Lower lobe of right lung (tissue), 2 donors: ENCODE measurements around the gene MYOZ3. TPM values are rescaled to one million over a fixed set of nuclear protein-coding genes. Genes with fewer than 3 reads are reported as not detected.
A peak's percentile ranks its signal among the peaks of the same experiment; 100 is the strongest.

Experiments used
- ATAC-seq, 2 donors: fragments of 200-7000 bp; cut with Tn5 transposase; one replicate each; pipeline ENCODE4 v1.9.1; 2020 to 2022; ENCODE audit warnings: mild to moderate bottlenecking in 2 of 2, moderate library complexity in 2 of 2
- DNase-seq: peaks from one replicate; pipeline ENCODE4 v3.0.0-alpha.2; 2020
- H3K27ac ChIP-seq: fragments of 200-600 bp; one replicate; pipeline ENCODE4 v1.8.0; 2022
- H3K27me3 ChIP-seq: fragments of 200-600 bp; one replicate; pipeline ENCODE4 v1.8.0; 2022; ENCODE audit warnings: low read depth
- H3K36me3 ChIP-seq: fragments of 200-600 bp; one replicate; pipeline ENCODE4 v1.8.0; 2022; ENCODE audit warnings: mild to moderate bottlenecking
- H3K4me1 ChIP-seq: fragments of 200-600 bp; one replicate; pipeline ENCODE4 v1.8.0; 2022
- H3K4me3 ChIP-seq: fragments of 200-600 bp; one replicate; pipeline ENCODE4 v1.8.0; 2022; ENCODE audit warnings: mild to moderate bottlenecking
- H3K9me3 ChIP-seq: fragments of 200-600 bp; one replicate; pipeline ENCODE4 v1.8.0; 2022
- intact Hi-C: fragments of 100-400 bp; cut with DNase I; formaldehyde crosslinking; loops from one replicate; pipeline ENCODE4 v1.11.0; 2022
- total RNA-seq: library from RNA; stranded (reverse); fragmentation: NEBNext Ultra II Directional; extraction: Animal tissue kit (Norgen Biotek cat#: 25700); gene quantifications from one replicate; pipeline ENCODE4 v1.2.1, GENCODE V29; 2021
- TF ChIP-seq, protein P1 (sequence below): fragments of 200-600 bp; IDR thresholded peaks from one replicate; pipeline ENCODE4 v1.8.0; 2022; ENCODE audit warnings: antibody characterized with exemption, mild to moderate bottlenecking
- donor health status: DM: no; HTN: yes; CAD: no; lungs with severe emphysema.

Gene MYOZ3
- total RNA-seq, 1 donor from 2014 or later: 0.92 TPM

- intact Hi-C loops: no loop called here
- Histone ChIP-seq H3K27ac (peak overlapping the region; percentile 31), H3K4me1 (peaks cover 79% of the 10 kb centered on the region)
These were observed 16.5 kb upstream of the MYOZ3 start for GRCh38 chr5:150644514-150644913.

GRCh38 chr5:150645070-150645700, 15.9 kb upstream of the MYOZ3 start:
- DNase-seq: no peak
- intact Hi-C loops: no loop called here

More at GRCh38 chr5:150644514-150644913, 16.5 kb upstream of the MYOZ3 start:
- H3K9me3 ChIP-seq: no peaks in the 10 kb centered on the region
- H3K36me3 ChIP-seq: peaks cover 16% of the 10 kb centered on the region
- no peak for DNase-seq
- ATAC-seq: no peak
- TF ChIP-seq, protein P1, sequence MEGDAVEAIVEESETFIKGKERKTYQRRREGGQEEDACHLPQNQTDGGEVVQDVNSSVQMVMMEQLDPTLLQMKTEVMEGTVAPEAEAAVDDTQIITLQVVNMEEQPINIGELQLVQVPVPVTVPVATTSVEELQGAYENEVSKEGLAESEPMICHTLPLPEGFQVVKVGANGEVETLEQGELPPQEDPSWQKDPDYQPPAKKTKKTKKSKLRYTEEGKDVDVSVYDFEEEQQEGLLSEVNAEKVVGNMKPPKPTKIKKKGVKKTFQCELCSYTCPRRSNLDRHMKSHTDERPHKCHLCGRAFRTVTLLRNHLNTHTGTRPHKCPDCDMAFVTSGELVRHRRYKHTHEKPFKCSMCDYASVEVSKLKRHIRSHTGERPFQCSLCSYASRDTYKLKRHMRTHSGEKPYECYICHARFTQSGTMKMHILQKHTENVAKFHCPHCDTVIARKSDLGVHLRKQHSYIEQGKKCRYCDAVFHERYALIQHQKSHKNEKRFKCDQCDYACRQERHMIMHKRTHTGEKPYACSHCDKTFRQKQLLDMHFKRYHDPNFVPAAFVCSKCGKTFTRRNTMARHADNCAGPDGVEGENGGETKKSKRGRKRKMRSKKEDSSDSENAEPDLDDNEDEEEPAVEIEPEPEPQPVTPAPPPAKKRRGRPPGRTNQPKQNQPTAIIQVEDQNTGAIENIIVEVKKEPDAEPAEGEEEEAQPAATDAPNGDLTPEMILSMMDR: no peak
- no peaks in the 10 kb centered on the region for H3K27me3 ChIP-seq
- no peak overlapping the region for H3K4me3 ChIP-seq

DNA sequence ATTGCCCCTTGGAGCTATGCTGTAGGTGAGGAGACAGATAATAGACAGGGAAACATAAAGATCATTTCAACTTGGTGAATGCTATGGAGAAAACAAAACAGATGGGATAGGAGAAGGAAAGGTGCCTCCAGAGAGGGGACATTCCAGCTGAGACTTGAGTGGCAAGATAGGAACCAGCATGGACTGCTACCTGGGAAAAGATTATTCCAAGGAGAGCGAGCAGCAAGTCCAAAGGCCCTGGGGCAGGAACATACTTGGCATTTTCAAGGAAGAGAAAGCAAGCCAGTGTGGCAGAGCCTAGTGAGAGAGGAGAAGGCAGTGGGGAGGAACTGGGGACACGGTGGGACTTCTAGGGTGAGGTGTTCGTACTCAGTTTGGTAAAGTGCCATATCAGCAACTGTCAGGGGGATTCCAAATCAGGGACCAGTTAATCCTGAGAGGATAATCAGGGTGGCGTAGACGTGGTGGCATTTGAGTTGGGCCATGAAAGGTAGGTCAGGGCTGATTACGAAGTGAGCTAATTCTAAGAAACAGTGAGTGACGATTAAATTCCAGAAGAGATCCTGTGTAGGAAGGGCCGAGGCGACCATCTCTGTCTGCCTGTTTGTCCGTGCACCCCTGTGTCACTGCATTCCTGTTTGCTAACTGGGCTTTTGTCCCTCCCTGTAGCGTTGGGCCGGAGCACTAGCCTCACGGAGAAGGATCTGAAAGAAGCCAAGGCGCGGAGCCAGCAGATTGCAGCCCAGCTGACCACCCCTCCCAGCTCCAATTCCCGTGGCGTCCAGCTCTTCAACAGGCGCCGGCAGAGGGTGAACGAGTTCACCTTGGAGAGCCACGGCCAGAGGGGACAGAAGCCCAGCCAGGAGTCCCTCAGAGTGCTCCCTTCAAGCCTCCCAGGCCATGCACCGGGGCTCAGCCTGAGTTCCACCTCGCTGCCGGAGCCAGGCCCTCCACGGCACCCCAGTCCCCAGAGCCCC, 13.5 kb upstream of the MYOZ3 start:
- DNase-seq (peak; percentile 76), ATAC-seq (peak; percentile 51 to 70)
- no peaks in the 10 kb centered on the region for H3K27me3 ChIP-seq
- peaks cover 65% of the 10 kb centered on the region for H3K4me1 ChIP-seq
- TF ChIP-seq, protein P1: no peak
- peak overlapping the region; percentile 46 for H3K27ac ChIP-seq
- H3K36me3 ChIP-seq: peaks cover 42% of the 10 kb centered on the region
- intact Hi-C loops: no loop called here
- no peaks in the 10 kb centered on the region for H3K9me3 ChIP-seq
- no peak overlapping the region for H3K4me3 ChIP-seq

More at GRCh38 chr5:150645070-150645700, 15.9 kb upstream of the MYOZ3 start:
- Histone ChIP-seq H3K36me3 (peaks cover 23% of the 10 kb centered on the region), H3K4me3 (no peak overlapping the region), H3K27me3 (no peaks in the 10 kb centered on the region), H3K4me1 (peaks cover 74% of the 10 kb centered on the region), H3K9me3 (no peaks in the 10 kb centered on the region), H3K27ac (peak overlapping the region; percentile 31)
- no peak for ATAC-seq
- TF ChIP-seq, protein P1: no peak

DNA sequence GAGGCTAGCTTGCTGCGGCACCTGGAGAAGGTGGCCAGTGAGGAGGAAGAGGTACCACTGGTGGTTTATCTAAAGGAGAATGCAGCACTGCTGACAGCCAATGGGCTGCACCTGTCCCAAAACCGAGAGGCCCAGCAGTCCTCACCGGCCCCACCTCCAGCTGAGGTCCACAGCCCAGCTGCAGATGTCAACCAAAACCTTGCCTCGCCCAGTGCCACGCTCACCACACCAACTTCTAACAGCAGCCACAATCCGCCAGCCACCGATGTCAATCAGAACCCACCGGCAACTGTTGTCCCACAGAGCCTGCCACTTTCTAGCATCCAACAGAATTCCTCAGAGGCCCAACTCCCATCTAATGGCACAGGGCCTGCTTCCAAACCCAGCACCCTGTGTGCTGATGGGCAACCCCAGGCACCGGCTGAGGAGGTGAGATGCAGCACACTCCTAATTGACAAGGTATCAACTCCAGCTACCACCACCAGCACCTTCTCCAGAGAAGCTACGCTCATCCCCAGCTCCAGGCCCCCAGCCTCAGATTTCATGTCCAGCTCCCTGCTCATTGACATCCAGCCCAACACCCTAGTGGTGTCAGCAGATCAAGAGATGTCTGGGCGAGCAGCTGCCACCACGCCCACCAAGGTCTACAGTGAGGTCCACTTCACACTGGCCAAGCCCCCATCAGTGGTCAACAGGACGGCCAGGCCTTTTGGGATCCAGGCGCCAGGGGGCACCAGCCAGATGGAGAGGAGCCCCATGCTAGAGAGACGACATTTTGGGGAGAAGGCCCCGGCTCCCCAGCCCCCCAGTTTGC, 12.6 kb upstream of the MYOZ3 start:
- Histone ChIP-seq H3K36me3 (peaks cover 44% of the 10 kb centered on the region), H3K9me3 (no peaks in the 10 kb centered on the region), H3K4me1 (peaks cover 64% of the 10 kb centered on the region), H3K27me3 (no peaks in the 10 kb centered on the region), H3K27ac (peak overlapping the region; percentile 18), H3K4me3 (no peak overlapping the region)
- intact Hi-C loops: no loop called here
- DNase-seq: no peak
- no peak for ATAC-seq
- TF ChIP-seq, protein P1: no peak
